Fibroblast of the aortic adventitia (primary cell): ENCODE measurements around the gene PCID2. TPM values are rescaled to one million over a fixed set of nuclear protein-coding genes. Genes with fewer than 3 reads are reported as not detected.
"Not testable (repeated sequence)": the region's sequence is repeated elsewhere in the genome, so short reads cannot be mapped to it uniquely, and the experiment has no call there.

Experiments used
- DNase-seq: peaks from one replicate; pipeline ENCODE4 v3.0.0-alpha.2; 2010; ENCODE audit warnings: low read depth
- H3K4me3 ChIP-seq: 2 replicates; pipeline ENCODE4 v1.5.1; 2011; ENCODE audit warnings: low read depth, mild to moderate bottlenecking, control low read depth, low read length, moderate library complexity
- CTCF ChIP-seq: IDR thresholded peaks from 2 replicates; pipeline ENCODE4 v1.5.1; 2011; ENCODE audit warnings: mild to moderate bottlenecking, low read length, control low read depth, inconsistent platforms; ENCODE audit not compliant: insufficient read depth
- total RNA-seq: library from RNA; depleted of rRNA; stranded (reverse); fragments of >200 nt; gene quantifications from 2 replicates; pipeline ENCODE4 v1.2.3, GENCODE V29; 2012; ENCODE audit warnings: low replicate concordance

The PCID2 gene
- total RNA-seq, 1 donor = 77.4 TPM

- TF ChIP-seq CTCF = no peak
- no peak for DNase-seq
- H3K4me3 ChIP-seq = no peak overlapping the region
Observed at GRCh38 chr13:113166681-113167080, 41.8 kb downstream of the PCID2 start.

GRCh38 chr13:113166266-113166665 lies 42.2 kb downstream of the PCID2 start:
- DNase-seq = no peak
- no peak overlapping the region for H3K4me3 ChIP-seq
- TF ChIP-seq CTCF = no peak

GRCh38 chr13:113164492-113164891 lies 44.0 kb downstream of the PCID2 start:
- H3K4me3 ChIP-seq = no peak overlapping the region
- DNase-seq = no peak
- TF ChIP-seq CTCF = no peak

GRCh38 chr13:113162783-113163685 lies 45.4 kb downstream of the PCID2 start:
- H3K4me3 ChIP-seq = no peak overlapping the region
- TF ChIP-seq CTCF = no peak
- DNase-seq = no peak

GRCh38 chr13:113161975-113162374 lies 46.5 kb downstream of the PCID2 start:
- not testable (repeated sequence) for DNase-seq

GRCh38 chr13:113161433-113161832 lies 47.0 kb downstream of the PCID2 start:
- no peak for DNase-seq
- H3K4me3 ChIP-seq = no peak overlapping the region
- no peak for TF ChIP-seq CTCF

More at GRCh38 chr13:113161975-113162374, 46.5 kb downstream of the PCID2 start:
- not testable (repeated sequence) for H3K4me3 ChIP-seq

- no peak overlapping the region for H3K4me3 ChIP-seq
- TF ChIP-seq CTCF = no peak
- DNase-seq = no peak
Observed at GRCh38 chr13:113160983-113161382, 47.5 kb downstream of the PCID2 start.
